GM19372 (cell line): Measurements from ENCODE around the gene YWHAQ.
"Not testable (repeated sequence)": the region's sequence is repeated elsewhere in the genome, so short reads cannot be mapped to it uniquely, and the experiment has no call there.

Source experiments
- ATAC-seq: cut with Tn5 transposase; IDR thresholded peaks from one replicate; pipeline ENCODE4 v1.9.1; 2021; ENCODE audit warnings: mild to moderate bottlenecking, low read depth, moderate library complexity; ENCODE audit not compliant: unreplicated experiment

YWHAQ gene

GRCh38 chr2:9556121-9556743, 74.6 kb downstream of the YWHAQ start:
- ATAC-seq, result peak; percentile 27

GRCh38 chr2:9555297-9556120, 75.3 kb downstream of the YWHAQ start, which contains the start of gene ADAM17:
ADAM17 (minus strand) TSS chr2:9555830; CDS start chr2:9555605, 225 bp downstream.
- ATAC-seq, result peak; percentile 93

GRCh38 chr2:9554921-9555296, 75.9 kb downstream of the YWHAQ start:
- ATAC-seq, result no peak

- no peak for ATAC-seq
These were observed 78.3 kb downstream of the YWHAQ start for GRCh38 chr2:9552219-9553178.

GRCh38 chr2:9550859-9551391, 79.9 kb downstream of the YWHAQ start:
- not testable (repeated sequence) for ATAC-seq

GRCh38 chr2:9549420-9549819, 81.4 kb downstream of the YWHAQ start:
- ATAC-seq, result no peak

GRCh38 chr2:9548506-9548905, 82.3 kb downstream of the YWHAQ start:
- ATAC-seq, result peak; percentile 73

- ATAC-seq, result no peak
These were observed 83.4 kb downstream of the YWHAQ start for GRCh38 chr2:9547262-9547991.

GRCh38 chr2:9545502-9545901, 85.3 kb downstream of the YWHAQ start:
- no peak for ATAC-seq

GRCh38 chr2:9543557-9543956, 87.2 kb downstream of the YWHAQ start:
- ATAC-seq, result no peak

GRCh38 chr2:9539531-9539930, 91.3 kb downstream of the YWHAQ start:
- no peak for ATAC-seq

GRCh38 chr2:9538000-9538507, 92.7 kb downstream of the YWHAQ start:
- ATAC-seq, result no peak

GRCh38 chr2:9536504-9536903, 94.3 kb downstream of the YWHAQ start:
- no peak for ATAC-seq

GRCh38 chr2:9535177-9535576, 95.6 kb downstream of the YWHAQ start:
- no peak for ATAC-seq
